HG03103 (cell line): ENCODE results near the gene HAND1.

ENCODE experiments used
- ATAC-seq: cut with Tn5 transposase; IDR thresholded peaks from one replicate; pipeline ENCODE4 v1.9.1; 2021; ENCODE audit warnings: low read depth; ENCODE audit not compliant: unreplicated experiment

Gene HAND1

DNA sequence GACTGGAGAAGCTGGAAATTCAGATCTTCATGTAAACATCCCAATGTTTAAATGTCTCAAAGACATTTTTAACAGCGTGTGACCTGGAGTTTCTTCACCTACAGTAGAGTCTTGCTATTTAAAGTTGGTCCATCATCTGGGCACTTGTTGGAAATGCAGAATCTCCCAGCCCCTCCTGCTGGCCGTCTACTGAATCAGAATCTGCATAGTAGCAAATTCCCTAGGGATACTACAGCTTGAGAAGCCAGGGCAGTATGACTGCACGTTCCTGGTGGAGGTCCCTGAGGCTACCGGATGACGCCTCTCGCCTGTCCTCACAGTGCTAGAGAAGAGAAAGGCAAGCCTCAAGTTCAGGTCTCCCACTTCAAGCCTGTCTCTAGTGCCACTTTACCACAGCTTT lies 16.5 kb downstream of the HAND1 start:
- no peak for ATAC-seq

GRCh38 chr5:154460172-154460571 lies 17.9 kb downstream of the HAND1 start:
- no peak for ATAC-seq

DNA sequence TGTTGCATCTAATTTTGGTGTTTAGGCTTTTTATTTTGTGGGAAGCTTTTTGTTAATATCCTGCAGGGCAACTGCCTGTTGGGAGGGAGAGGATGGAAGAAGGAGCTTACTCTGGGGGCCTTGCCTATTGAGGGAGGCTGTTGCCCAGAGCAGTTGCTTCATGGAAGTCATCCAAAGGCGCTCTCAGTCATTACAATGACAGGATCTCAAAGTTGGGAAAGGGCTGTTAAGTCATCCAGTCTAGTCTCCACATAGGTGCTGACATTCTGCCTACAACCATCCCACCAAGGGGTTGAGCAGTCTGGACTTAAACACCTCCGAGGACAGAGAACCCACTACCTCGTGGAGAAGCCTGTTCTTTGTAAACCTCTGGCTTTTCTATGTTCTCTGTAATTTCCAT lies 19.0 kb downstream of the HAND1 start:
- no peak for ATAC-seq

- no peak for ATAC-seq
These were observed 21.5 kb downstream of the HAND1 start for GRCh38 chr5:154456540-154456939.

DNA sequence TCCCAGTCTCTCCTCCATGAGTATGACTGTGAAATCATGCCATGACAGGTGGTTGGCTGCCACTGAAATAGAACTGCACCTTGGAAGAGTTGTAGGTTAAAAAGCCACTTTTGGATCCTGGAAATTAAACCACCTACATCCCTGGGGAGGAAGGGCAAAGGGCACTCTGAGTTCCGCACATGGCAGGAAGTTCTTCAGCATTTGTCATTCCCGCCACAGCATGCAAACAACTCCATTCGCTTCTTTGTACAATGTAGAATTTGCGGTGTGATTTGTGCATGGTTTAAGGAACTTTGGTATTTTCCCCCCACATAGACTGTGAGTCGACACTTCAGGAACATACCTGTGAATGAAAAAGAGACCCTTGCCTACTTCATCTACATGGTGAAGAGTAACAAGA lies 22.4 kb downstream of the HAND1 start:
- ATAC-seq: no peak

DNA sequence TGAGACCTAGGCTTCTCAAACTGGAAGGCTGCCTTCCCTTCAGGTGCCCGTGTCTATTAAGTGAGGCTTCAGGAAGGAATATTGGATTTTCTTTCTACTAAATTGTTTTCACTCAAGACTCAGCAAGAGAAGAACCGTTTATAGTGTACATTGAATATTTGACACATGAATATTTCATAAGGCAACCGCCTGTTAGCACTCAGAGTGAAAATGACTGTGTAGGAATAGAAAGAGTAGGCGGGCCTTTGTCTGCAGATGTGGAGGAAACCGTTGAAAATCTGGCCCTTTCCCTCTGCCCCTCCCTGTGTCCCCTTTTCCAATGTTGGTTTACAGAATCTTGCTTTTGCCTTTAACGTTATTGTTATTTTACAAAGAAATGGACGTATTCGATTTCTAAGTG lies 26.1 kb downstream of the HAND1 start:
- no peak for ATAC-seq

DNA sequence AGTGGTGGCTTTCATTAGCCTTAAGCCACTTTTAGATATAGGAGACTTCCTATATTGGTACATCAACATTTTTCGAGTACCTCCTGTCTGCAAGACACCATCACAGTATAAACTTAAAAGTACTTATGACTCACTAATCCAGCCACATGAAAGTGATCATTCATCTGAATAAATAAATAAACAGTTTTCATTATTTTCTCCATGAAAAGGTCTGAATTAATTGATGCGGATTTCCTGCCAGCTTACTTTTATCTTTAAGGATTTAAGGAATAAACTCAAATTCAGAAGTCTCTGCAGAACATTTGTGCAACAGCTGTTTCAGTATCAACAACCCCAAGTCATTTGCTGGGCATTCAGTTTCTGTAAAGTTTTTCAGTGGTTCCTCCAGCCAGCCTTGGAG lies 28.2 kb downstream of the HAND1 start:
- ATAC-seq: no peak

GRCh38 chr5:154447089-154447725 lies 30.8 kb downstream of the HAND1 start:
- ATAC-seq: no peak

GRCh38 chr5:154446195-154447088 lies 31.6 kb downstream of the HAND1 start:
- ATAC-seq: no peak

- peak; percentile 87 for ATAC-seq
These were observed 32.4 kb downstream of the HAND1 start, which contains the start of gene SAP30L for GRCh38 chr5:154445422-154446194. SAP30L (plus strand) TSS chr5:154445997; CDS start chr5:154446605, 608 bp downstream.

- ATAC-seq: no peak
These were observed 33.2 kb downstream of the HAND1 start for GRCh38 chr5:154444556-154445421.

DNA sequence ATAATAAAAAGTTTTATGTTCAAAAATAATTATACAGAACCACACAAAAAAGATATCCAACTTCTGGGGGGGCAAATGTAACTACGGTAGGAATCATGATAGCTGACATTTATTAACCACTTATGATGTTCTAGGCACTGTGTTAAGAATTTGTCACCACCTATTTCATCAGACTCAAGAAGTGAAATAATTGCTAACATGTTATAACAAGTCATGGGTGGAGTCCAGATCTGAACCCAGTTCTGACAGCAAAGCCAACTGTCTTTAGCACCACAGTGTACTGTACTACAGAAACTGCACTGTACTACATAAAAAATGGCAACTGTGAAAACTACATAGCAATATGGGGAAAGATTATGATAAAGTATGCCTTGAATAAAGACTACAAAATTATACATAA lies 35.2 kb downstream of the HAND1 start:
- no peak for ATAC-seq

DNA sequence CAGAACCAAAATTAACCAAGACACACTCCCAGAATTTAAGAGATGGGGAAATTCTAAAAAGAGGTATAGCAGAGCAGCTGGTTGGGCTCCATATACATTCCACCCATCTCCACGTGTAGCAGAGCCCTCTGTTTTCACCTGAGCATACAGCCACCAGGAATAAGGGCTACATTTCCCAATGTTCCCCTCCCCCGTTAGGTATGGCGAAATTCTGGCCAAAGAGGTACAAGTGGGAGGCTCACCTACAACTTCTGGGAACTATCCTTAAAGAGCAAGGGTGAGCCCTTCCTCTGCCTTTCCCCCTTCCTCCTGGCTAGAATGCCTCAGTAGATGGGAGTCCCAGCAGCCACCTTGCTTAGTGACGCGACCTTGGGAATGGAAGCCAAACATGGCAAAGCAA lies 37.5 kb downstream of the HAND1 start:
- no peak for ATAC-seq

- ATAC-seq: no peak
These were observed 40.6 kb downstream of the HAND1 start for GRCh38 chr5:154437281-154437965.

DNA sequence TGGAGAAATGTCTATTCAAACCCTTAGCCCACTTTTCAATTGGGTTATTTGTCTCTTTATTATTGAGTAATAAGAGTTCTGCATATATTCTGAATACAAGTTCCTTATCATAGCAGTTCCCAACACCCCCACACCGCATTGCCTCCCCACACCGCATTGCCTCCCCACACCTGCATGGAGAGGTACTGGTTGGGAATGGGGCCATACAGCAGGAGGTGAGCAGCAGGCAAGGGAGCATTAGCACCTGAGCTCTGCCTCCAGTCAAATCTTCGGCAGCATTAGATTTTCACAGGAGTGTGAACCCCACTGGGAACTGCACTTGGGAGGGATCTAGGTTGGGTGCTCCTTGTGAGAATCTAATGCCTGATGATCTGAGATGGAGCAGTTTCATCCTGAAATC lies 42.8 kb downstream of the HAND1 start:
- no peak for ATAC-seq

GRCh38 chr5:154430961-154431630 lies 46.9 kb downstream of the HAND1 start:
- no peak for ATAC-seq

- no peak for ATAC-seq
These were observed 47.6 kb downstream of the HAND1 start for GRCh38 chr5:154430466-154430865.

- ATAC-seq: no peak
These were observed 48.7 kb downstream of the HAND1 start for GRCh38 chr5:154429341-154429740.

DNA sequence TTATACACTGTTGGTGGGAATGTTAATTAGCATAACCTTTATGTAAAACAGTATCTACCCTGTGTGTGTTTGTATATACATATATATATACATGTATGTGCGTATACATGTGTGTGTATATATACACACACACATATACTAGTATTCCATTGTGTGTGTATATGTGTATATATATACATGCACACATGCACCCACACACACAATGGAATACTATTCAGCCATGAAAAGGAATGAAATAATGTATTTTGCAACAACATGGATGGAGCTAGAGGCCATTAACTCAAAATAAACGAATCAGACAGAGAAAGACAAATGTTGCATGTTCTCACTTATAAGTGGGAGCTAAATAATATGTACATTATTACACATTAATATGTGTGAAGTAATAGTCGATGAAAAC lies 49.8 kb downstream of the HAND1 start:
- no peak for ATAC-seq
